ENCODE data around the gene USH1C.

Gene USH1C

DNA sequence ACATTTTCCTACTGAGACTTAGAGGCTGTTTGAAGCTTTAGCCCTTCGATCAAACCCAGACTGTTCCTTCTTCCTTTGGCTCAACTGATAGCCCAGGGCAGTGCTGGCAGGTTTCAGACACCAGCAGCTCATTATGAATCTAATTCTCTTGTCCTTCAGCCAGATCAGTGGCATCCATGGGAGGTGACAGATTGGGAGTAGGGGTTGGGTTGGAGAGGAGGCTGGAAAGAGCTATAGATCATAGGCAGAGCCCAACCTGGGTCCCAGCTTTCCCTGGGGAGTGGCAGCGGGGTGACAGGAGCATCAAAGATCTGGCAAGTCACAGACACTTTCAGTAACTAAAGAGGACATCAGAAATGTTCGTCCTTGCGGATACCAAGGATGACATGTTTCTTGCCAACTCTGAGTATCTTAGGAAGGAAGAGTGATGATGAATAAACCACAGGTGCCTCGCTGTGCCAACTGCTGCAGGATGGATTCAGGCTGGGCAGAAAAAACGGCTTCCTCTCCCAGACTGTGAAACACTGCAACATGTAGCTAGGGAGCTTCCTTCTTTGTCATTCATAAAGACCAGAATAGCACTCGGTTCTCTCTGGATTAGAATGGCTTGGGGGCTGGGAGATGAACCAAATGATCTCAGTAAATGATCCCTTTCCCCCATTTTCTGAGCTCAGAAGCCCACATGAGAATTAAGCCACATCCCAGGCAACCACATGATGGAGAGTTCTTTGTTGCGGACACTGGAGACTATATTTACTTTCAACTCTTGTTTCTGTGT is 86.6 kb downstream of the USH1C start:
- H3K4me3 ChIP-seq (ENCODE audit: low read depth, low read length): no peak overlapping the region
- TF ChIP-seq, protein P1, sequence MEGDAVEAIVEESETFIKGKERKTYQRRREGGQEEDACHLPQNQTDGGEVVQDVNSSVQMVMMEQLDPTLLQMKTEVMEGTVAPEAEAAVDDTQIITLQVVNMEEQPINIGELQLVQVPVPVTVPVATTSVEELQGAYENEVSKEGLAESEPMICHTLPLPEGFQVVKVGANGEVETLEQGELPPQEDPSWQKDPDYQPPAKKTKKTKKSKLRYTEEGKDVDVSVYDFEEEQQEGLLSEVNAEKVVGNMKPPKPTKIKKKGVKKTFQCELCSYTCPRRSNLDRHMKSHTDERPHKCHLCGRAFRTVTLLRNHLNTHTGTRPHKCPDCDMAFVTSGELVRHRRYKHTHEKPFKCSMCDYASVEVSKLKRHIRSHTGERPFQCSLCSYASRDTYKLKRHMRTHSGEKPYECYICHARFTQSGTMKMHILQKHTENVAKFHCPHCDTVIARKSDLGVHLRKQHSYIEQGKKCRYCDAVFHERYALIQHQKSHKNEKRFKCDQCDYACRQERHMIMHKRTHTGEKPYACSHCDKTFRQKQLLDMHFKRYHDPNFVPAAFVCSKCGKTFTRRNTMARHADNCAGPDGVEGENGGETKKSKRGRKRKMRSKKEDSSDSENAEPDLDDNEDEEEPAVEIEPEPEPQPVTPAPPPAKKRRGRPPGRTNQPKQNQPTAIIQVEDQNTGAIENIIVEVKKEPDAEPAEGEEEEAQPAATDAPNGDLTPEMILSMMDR (IDR thresholded peaks at IDR 0.05; ENCODE audit: borderline replicate concordance, insufficient read depth, low read depth, low read length): no peak

DNA sequence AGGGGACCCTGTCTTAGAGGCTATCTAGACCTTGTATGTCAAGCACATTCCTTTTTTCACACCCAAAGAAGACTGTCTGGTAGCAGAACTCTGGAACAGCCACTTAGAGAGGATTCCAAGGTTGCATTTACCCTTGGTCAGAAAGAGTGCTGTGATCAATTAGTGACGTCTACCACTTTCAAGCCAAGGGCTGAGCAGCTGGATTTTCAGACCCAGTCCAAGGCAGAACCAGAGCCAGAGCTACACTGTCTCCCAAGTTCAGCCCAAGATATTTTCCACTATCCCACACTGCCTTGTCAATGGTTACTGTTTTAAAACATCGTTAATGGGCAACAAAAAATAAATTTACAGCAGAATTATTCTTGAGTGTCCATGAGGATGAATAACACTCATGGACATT is 91.5 kb downstream of the USH1C start:
- TF ChIP-seq, protein P1 (IDR thresholded peaks at IDR 0.05; ENCODE audit: borderline replicate concordance, insufficient read depth, low read depth, low read length): no peak
- H3K4me3 ChIP-seq (ENCODE audit: low read depth, low read length): no peak overlapping the region

GRCh38 chr11:17449158-17449557 is 95.1 kb downstream of the USH1C start:
- TF ChIP-seq, protein P1 (IDR thresholded peaks at IDR 0.05; ENCODE audit: borderline replicate concordance, insufficient read depth, low read depth, low read length): no peak

DNA sequence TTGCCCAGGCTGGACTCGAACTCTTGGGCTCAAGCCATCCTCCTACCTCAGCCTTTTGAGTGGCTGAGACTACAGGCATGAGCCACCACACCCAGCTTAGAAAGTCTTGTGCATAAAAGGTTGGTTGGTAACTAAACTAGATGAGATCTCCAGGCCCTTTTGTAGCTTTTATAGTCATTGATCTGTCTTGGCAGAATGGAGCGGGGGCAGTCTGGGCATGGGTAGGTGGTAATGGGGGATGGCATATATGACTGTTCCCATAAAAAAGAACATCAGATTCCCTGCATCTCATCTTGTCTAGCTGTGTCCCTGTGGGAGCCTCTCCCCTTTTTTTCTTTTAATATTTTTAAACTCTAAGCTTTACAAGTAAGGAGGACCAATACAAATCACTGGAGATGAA is 97.7 kb downstream of the USH1C start:
- no peak overlapping the region for H3K4me3 ChIP-seq (ENCODE audit: low read depth, low read length)
- TF ChIP-seq, protein P1 (IDR thresholded peaks at IDR 0.05; ENCODE audit: borderline replicate concordance, insufficient read depth, low read depth, low read length): no peak

More at GRCh38 chr11:17449158-17449557, 95.1 kb downstream of the USH1C start:
- no peak overlapping the region for H3K4me3 ChIP-seq (ENCODE audit: low read depth, low read length)

- no peak overlapping the region for H3K4me3 ChIP-seq (ENCODE audit: low read depth, low read length)
- TF ChIP-seq, protein P1 (IDR thresholded peaks at IDR 0.05; ENCODE audit: borderline replicate concordance, insufficient read depth, low read depth, low read length): no peak
These were observed 98.9 kb downstream of the USH1C start for GRCh38 chr11:17445240-17445795.

DNA sequence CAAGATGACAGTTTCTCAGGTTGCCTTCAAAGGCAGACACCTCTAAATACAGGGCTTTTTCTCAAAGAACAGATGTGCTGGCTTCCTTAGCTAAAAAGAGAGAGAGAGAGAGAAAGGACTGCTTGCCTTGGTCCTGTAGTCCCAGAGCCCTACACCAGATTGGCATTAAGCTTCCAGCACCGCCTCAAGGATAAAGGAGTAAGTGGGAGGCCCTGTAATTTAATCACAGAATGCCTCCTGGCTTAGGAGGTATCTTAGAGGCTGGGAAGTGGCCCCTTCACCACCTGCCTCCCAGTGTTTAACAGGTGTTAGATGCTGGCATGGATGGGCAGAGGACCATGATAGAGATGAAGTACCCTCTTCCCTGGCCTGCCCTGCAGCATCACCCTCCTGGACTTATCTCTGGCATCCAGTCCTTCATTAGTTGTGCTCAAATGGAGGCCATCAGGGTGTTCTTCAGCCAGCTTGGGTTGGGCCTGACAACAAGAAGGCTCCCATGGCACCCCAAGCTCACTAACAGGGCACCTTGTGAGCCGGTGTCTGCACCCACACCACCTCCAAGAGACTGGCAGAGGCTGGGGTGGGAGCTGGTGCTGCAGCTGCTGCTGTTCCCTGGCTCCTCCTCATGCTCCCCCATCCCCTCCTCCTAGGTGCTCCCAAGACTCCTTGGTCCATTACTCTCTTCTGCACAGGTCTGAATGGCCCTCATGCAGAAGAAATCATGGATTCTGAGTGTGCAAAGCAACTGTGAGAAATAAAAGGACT is 100.1 kb downstream of the USH1C start:
- no peak overlapping the region for H3K4me3 ChIP-seq (ENCODE audit: low read depth, low read length)
- TF ChIP-seq, protein P1 (IDR thresholded peaks at IDR 0.05; ENCODE audit: borderline replicate concordance, insufficient read depth, low read depth, low read length): no peak

Measured in GM12875 (cell line).